GM08714 (cell line): ENCODE measurements around the gene ARL6IP4.

ENCODE experiments used
- H3K4me3 ChIP-seq: fragments of 200-500 bp; sonication (Bioruptor generic); 2 replicates; pipeline ENCODE4 v1.5.1; 2014; ENCODE audit warnings: mild to moderate bottlenecking, low read length, inconsistent platforms
- ZNF274 ChIP-seq: IDR thresholded peaks from 2 replicates; pipeline ENCODE4 v1.6.1; 2012; ENCODE audit warnings: mild to moderate bottlenecking, low read depth, low read length

ARL6IP4 gene

GRCh38 chr12:122979001-122979907, 1.2 kb upstream of the ARL6IP4 start:
- no peak for TF ChIP-seq ZNF274
- peak overlapping the region; percentile 86; the same call in 1 of the 2 replicates for H3K4me3 ChIP-seq

GRCh38 chr12:122979908-122980182, 636 bp upstream of the ARL6IP4 start:
- H3K4me3 ChIP-seq: peak overlapping the region; percentile 86
- TF ChIP-seq ZNF274: no peak

- TF ChIP-seq ZNF274: no peak
- peak overlapping the region; percentile 86 for H3K4me3 ChIP-seq
Measured at GRCh38 chr12:122981036-122981471, 573 bp downstream of the ARL6IP4 start.

- no peak for TF ChIP-seq ZNF274
- peak overlapping the region; percentile 86 for H3K4me3 ChIP-seq
Measured at GRCh38 chr12:122981587-122982476, 1.4 kb downstream of the ARL6IP4 start.

GRCh38 chr12:122982477-122982815, 2.0 kb downstream of the ARL6IP4 start:
- H3K4me3 ChIP-seq: no peak overlapping the region; the same call in 1 of the 2 replicates
- no peak for TF ChIP-seq ZNF274

GRCh38 chr12:122982963-122983788, 2.7 kb downstream of the ARL6IP4 start:
- no peak overlapping the region for H3K4me3 ChIP-seq

GRCh38 chr12:122983789-122984515, 3.5 kb downstream of the ARL6IP4 start:
- H3K4me3 ChIP-seq: no peak overlapping the region
- no peak for TF ChIP-seq ZNF274

More at GRCh38 chr12:122982963-122983788, 2.7 kb downstream of the ARL6IP4 start:
- TF ChIP-seq ZNF274: no peak

GRCh38 chr12:122984612-122985337, 4.3 kb downstream of the ARL6IP4 start:
- TF ChIP-seq ZNF274: no peak
- no peak overlapping the region for H3K4me3 ChIP-seq

GRCh38 chr12:122985338-122986257, 5.1 kb downstream of the ARL6IP4 start:
- no peak overlapping the region for H3K4me3 ChIP-seq
- no peak for TF ChIP-seq ZNF274

- TF ChIP-seq ZNF274: no peak
- H3K4me3 ChIP-seq: no peak overlapping the region
Measured at GRCh38 chr12:122986258-122986871, 5.9 kb downstream of the ARL6IP4 start.
